HG03460 (cell line): ENCODE measurements around the gene CFAP298.

Source experiments
- ATAC-seq: cut with Tn5 transposase; IDR thresholded peaks from one replicate; pipeline ENCODE4 v1.9.1; 2021; ENCODE audit not compliant: unreplicated experiment

CFAP298 gene

DNA sequence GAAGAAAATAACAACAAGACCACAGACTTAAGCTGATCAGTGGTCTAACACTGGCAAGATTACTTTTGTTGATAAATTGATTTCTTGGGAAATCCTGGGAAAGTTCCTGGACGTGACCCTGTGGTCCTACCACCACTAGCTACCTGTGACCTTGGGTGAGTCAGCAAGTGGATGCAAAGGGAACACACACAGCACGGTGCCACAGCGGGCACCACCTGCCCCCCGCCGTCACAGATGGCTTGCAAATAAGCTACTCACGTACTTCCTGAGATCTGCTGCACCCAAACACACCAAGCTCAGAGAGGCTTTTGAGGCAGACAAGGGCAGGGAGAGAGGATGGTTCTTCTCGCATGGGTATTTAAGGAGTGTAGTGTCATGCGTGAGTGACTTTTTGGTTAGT is 12.7 kb downstream of the CFAP298 start:
- no peak for ATAC-seq

GRCh38 chr21:32599091-32599490 is 13.1 kb downstream of the CFAP298 start:
- ATAC-seq = no peak

- ATAC-seq = no peak
Measured at GRCh38 chr21:32597205-32597604, 15.0 kb downstream of the CFAP298 start.

DNA sequence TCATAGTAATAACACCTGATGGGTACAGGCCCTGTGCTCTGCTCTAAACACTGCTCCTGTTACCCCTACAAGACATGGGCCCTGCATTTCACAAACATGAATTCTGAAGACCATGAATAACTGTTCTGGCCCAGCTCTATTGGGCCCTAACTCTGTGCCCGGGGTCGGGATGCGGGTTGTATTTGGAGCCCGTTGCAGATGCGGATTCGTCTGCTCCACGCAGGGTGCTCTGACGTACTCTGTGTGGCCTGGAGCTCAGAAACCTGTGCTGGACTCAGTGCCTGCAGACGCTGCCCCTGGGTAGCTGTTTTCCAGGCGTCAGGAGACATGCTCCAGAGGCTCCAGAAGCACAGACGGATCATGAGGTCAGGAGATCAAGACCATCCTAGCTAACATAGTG is 16.7 kb downstream of the CFAP298 start:
- ATAC-seq = no peak

GRCh38 chr21:32593690-32594089 is 18.5 kb downstream of the CFAP298 start:
- no peak for ATAC-seq

GRCh38 chr21:32592929-32593502 is 19.2 kb downstream of the CFAP298 start:
- ATAC-seq = no peak

GRCh38 chr21:32590130-32590529 is 22.0 kb downstream of the CFAP298 start:
- ATAC-seq = no peak

- ATAC-seq = no peak
Measured at GRCh38 chr21:32587651-32588050, 24.5 kb downstream of the CFAP298 start.

DNA sequence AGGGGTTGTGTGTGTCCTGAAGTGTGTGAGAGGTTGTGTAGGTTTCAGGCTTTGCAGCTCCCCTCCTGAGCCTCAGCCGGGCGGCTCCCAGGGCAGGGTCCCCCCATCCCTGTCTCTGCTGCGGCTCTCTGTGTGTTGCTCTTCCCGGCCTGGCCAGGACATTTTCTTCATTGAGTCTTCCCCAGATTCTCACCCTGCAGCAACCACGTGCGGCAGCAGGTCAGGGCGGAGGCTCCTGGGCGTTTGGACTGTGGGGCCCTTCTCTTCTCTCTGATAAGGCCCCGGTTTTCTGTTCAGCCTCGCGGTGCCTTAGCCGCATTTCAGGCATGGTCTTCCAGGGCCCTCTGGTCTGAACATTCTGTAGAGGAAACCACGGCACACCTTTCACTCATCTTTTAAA is 25.1 kb downstream of the CFAP298 start:
- no peak for ATAC-seq

DNA sequence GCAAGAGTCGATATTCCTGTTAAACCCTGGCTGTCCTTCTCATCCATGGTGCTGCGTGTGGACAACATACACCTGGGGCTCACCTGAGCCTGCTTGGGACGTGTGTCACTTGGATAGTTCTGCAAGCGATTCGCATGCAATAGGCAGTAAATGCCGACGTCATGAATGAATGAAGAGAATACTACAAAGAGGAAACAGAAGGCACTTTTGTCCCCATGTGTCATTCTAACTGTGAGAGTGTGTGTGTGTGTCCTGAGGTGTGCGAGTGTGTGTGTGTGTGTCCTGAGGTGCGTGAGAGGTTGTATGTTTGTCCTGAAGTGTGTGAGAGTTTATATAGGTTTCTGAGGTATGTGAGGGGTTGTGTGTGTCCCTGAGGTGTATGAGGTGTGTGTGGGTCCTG is 26.2 kb downstream of the CFAP298 start:
- ATAC-seq = no peak

GRCh38 chr21:32585042-32585710 is 27.0 kb downstream of the CFAP298 start, which contains the start of gene TCP10L:
Gene TCP10L, minus strand, starts transcription at chr21:32585523. Its CDS starts 1,219 bp downstream, at chr21:32584304.
- ATAC-seq = no peak

DNA sequence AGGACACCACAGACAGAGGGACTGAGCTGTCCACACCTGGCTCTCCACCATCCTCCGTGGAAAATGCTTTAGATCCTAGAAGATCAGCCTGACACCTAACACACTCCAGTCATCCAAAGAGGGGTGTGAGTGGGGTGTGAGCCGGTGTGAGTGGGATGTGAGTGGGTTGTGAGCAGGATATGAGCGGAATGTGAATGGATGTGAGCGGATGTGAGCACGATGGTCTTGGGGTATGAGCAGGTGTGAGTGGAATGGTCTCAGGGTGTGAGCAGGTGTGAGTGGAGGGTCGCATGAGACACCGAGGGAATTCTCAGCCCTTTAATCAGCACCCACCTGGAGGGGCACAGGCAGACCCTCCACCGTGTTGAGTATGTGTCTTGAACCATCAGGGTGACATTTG is 27.7 kb downstream of the CFAP298 start:
- ATAC-seq = no peak

GRCh38 chr21:32581732-32582131 is 30.4 kb downstream of the CFAP298 start:
- ATAC-seq = no peak

DNA sequence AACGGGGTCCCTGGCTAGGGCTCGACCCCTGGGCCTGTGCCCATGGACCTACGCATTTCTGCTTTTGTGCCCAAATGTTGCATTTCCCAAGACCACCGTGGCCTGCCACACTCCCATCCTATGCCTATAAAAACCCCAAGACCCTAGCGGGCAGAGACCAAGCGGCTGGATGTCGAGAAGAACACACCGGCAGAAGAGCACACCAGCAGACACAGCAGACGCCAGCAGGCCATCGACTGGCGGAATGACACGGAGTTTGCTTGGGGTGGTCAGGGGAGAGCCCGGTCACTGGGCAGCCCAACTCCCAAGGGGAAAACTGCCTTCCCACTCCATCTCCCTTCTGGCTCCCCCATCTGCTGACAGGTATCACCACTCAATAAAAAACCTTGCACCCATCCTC is 31.2 kb downstream of the CFAP298 start:
- no peak for ATAC-seq

GRCh38 chr21:32578107-32578691 is 34.0 kb downstream of the CFAP298 start:
- no peak for ATAC-seq

DNA sequence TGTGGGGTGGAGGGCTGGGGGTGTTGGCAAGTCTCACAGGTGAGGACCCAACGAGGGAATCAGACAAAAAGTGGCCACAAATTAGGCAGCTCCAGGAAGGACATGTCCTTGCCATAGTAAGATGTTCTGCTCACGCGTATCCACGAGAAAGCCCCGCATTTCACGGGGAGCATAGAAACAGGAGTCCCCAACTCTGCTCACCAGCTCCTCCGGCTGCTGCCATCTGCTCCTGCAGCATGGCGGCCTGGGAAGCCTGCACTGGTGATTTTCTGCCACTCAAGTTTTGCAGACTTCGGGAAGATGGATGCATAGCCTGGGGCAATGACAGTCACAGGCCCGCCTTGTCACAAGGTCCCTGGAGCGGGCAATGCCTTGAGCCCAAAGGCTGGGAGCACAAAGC is 36.2 kb downstream of the CFAP298 start:
- ATAC-seq = no peak

GRCh38 chr21:32574946-32575925 is 36.9 kb downstream of the CFAP298 start:
- no peak for ATAC-seq

DNA sequence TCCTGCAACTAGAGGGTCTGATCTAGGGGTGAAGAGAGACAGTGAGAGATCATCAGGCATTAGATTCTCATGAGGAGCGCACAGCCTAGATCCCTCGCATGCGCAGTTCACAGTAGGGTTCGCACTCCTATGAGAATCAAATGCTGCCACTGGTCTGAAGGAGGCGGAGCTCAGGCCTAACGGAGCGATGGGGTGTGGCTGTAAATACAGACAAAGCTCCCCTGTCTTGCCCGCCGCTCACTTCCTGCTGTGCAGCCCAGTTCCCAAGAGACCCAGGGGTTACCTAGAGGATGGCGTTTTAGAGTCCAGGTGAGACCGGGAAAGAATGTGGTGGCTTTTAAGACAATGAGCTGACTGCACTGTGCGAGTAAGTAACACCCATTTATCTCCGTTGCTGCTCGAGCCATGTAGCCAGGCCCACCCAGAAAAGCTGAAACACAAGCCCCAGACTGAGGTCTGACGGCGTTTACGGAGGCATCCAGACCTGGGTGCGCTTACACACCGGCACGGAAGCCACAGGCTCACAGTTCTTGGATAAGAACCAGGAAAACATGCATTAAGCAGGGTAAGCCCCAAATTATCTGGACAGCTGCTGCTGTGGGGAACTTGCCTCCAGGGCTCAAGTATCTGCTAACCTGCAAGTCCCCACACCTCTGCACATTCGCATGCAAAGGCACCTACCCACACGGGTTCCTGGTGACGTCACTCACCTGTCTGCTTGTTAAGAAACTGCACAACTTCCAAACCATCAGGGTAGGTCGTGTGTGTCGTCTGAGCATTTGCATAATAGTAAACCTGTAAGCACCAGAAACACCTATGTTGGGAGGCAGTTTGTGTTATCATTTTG is 39.4 kb downstream of the CFAP298 start:
- ATAC-seq = no peak

GRCh38 chr21:32570456-32570855 is 41.7 kb downstream of the CFAP298 start:
- ATAC-seq = no peak
